ENCODE data around the gene MAG.

Gene MAG

DNA sequence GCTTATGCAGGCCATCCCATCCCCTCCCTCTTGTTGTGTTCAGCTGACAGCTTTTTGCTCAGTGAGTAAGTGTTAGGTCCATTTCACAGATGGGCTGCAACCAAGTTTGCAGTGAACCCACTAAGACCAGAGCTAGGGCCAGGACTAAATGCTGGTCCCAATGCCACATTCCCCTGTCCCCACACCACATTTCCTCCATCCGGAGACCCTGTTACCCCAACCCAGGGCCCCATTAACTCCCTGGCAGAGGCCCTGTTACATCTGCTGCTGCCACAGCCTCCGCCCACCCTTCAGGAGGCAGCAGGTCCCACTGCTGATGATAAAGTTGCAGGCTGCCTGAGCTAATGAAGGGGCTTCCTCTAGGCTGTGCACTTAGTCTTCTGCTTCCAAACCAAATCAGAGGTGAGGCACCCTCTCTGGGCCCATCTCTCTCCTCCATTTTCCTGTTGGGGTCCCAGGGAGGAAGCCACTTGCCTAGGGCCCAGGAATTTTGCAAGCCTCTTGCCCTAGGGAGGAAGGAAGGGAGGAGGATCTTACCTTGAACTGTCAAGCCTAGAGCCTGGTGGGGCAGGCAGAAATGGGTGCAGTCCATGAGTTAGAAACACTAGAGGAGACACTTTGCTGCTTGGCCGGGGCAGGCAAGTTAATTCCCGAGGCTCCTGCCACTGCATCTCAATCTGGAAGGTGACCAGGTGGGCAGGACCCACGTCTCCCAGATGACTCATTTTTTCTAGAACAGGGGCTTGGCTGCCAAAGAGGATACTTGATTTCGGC is 26.6 kb upstream of the MAG start:
- in situ Hi-C loops (cut with MboI; ENCODE audit: low sequenced_read_pairs) = no loop called here

GRCh38 chr19:35265900-35266519 is 26.0 kb upstream of the MAG start:
- in situ Hi-C loops (cut with MboI; ENCODE audit: low sequenced_read_pairs) = no loop called here

GRCh38 chr19:35266520-35267352 is 25.2 kb upstream of the MAG start:
- in situ Hi-C loops (cut with MboI; ENCODE audit: low sequenced_read_pairs) = no loop called here

DNA sequence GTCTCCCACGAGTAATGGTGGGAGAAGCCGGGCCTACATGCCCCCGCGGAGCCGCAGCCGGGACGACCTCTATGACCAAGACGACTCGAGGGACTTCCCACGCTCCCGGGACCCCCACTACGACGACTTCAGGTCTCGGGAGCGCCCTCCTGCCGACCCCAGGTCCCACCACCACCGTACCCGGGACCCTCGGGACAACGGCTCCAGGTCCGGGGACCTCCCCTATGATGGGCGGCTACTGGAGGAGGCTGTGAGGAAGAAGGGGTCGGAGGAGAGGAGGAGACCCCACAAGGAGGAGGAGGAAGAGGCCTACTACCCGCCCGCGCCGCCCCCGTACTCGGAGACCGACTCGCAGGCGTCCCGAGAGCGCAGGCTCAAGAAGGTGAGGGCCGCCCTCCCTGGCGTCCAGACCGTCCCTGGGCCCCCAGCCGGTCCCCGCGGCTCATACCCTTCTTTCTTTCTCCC is 24.6 kb upstream of the MAG start:
- in situ Hi-C loops (cut with MboI; ENCODE audit: low sequenced_read_pairs) = no loop called here

- in situ Hi-C loops (cut with MboI; ENCODE audit: low sequenced_read_pairs) = no loop called here
Measured at GRCh38 chr19:35267818-35268535, 24.0 kb upstream of the MAG start.

GRCh38 chr19:35268536-35269437 is 23.2 kb upstream of the MAG start, which contains the start of gene USF2:
USF2 (plus strand) TSS chr19:35268962; CDS start chr19:35269102, 140 bp downstream.
- in situ Hi-C loops (cut with MboI; ENCODE audit: low sequenced_read_pairs) = no loop called here

DNA sequence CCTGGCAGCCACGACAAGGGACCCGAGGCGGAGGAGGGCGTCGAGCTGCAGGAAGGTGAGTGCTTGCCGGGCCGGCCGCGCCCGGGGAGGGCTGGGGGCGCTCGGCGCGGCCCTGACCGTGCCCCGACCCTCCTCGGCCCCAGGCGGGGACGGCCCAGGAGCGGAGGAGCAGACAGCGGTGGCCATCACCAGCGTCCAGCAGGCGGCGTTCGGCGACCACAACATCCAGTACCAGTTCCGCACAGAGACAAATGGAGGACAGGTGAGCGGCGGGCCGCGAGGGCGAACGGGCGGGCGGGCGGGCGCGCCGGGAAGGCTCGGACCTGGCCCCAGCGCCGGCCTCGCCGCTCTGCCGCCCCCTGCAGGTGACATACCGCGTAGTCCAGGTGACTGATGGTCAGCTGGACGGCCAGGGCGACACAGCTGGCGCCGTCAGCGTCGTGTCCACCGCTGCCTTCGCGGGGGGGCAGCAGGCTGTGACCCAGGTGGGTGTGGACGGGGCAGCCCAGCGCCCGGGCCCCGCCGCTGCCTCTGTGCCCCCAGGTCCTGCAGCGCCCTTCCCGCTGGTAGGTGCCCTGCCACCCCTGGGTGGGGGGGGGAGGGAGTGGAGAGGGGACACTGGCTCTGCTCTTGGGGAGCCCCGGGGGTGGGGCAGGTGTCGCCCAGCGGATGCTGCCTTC is 22.4 kb upstream of the MAG start:
- in situ Hi-C loops (cut with MboI; ENCODE audit: low sequenced_read_pairs) = no loop called here

- in situ Hi-C loops (cut with MboI; ENCODE audit: low sequenced_read_pairs) = no loop called here
Measured at GRCh38 chr19:35270381-35270811, 21.6 kb upstream of the MAG start.

- in situ Hi-C loops (cut with MboI; ENCODE audit: low sequenced_read_pairs) = no loop called here
Measured at GRCh38 chr19:35271546-35271945, 20.4 kb upstream of the MAG start.

- in situ Hi-C loops (cut with MboI; ENCODE audit: low sequenced_read_pairs) = no loop called here
Measured at GRCh38 chr19:35272122-35272719, 19.7 kb upstream of the MAG start.

DNA sequence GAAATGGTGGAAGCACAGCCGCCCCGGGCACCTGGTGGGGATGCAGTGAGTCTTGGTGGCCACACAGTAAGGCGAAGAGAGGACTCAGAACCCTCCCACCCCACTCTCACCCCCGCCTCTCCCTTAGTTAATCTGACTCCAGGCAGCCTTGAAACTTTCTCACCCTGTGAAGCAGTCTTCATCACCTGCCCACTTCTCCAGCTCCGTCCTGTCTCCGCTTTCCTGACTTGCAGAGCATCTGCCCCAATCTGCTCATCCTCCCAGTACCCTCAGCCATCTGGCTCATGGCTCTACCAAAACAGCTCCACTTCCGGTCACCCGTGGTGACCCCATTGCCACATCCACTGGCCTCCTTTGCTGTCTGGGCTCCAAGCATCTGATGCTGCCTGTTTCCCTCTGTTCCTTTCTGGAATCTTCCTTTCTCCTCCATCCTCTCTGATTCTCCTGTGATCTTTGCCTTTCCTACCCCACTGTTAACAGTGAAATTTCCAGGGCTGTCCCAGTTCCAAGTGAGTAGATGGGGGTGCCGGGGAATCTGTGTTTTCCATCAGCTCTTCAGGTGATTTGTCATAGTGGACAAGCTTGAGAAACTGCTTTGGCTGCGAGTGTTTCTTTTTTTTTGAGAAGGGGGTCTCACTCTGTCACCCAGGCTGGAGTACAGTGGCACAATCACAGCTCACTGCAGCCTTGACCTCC is 18.9 kb upstream of the MAG start:
- in situ Hi-C loops (cut with MboI; ENCODE audit: low sequenced_read_pairs) = no loop called here

DNA sequence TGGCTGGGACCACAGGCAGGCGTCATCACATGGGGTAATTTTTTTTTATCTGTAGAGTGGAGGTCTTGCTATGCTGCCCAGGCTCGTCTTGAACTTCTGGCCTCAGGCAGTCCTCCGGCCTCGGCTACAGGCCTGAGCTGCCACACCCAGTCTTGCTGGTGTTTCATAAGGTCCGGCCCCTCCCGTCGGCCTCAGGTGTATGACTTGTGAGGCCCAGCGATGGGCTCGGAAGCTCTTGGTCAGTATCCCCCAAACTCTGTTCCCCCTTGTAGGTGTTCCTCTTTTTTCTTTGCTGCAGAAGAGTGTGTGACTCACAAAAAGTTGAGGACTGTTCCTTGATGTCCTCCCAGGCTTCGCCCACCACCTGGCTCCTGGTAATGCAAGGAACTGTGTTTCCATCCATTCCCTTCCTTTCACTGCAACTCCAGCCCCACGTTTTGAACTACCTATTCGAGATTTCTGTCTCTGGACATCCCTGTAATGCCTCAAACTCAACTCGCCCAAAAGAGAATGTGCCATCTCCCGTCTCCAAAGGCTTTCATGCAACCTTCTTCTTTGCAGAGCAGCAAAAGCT is 18.2 kb upstream of the MAG start:
- in situ Hi-C loops (cut with MboI; ENCODE audit: low sequenced_read_pairs) = no loop called here

DNA sequence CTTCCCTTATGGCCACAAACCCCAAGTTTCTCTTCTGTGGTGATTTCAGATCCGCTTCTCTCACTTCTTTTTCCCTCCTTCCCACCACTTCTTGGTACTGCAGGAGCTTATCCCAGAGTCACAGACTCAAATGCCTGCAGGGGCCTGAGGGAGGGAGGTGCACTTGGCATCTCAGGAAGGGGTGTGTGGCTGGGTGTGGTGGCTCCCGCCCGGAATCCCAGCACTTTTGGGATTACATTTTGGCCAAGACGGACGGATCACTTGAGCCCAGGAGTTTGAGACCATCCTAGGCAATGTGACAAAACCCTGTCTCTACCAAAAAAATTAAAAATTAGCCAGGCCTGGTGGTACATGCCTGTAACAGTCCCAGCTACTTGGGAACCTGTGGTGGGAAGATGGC is 17.6 kb upstream of the MAG start:
- in situ Hi-C loops (cut with MboI; ENCODE audit: low sequenced_read_pairs) = no loop called here

- in situ Hi-C loops (cut with MboI; ENCODE audit: low sequenced_read_pairs) = no loop called here
Measured at GRCh38 chr19:35276706-35277281, 15.2 kb upstream of the MAG start.

GRCh38 chr19:35278578-35279284 is 13.2 kb upstream of the MAG start:
- in situ Hi-C loops (cut with MboI; ENCODE audit: low sequenced_read_pairs) = no loop called here

DNA sequence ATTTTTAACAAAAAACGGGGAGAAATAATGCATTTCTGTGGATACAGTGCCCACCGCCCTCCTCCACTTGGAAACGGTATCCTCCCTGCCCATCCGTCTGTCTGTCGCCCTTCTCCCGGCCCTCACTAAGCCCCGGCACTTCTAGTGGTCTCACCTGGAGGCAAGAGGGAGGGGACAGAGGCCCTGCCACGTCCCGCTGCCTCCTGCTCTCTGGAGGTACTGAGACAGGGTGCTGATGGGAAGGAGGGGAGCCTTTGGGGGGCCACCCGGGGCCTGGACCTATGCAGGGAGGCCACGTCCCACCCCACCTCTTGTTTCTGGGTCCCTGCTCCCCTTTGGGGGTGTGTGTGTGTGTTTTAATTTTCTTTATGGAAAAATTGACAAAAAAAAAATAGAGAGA is 12.6 kb upstream of the MAG start:
- in situ Hi-C loops (cut with MboI; ENCODE audit: low sequenced_read_pairs) = no loop called here
